H1 (cell line): ENCODE measurements around the gene AQP11. TPM values are rescaled to one million over a fixed set of nuclear protein-coding genes. Genes with fewer than 3 reads are reported as not detected.

Source experiments
- CTCF ChIA-PET: fragments of 300-600 bp; sonication (Branson Sonifier 250); formaldehyde crosslinking; loops from one replicate; lab custom pipeline; 2021; ENCODE audit not compliant: partially characterized antibody; lab: Charles Lee
- POLR2A ChIA-PET: fragments of 300-600 bp; sonication (Branson Sonifier 250); formaldehyde crosslinking; loops from one replicate; lab custom pipeline; 2021; ENCODE audit warnings: inconsistent platforms; ENCODE audit not compliant: partially characterized antibody; lab: Charles Lee
- DNase-seq, 2 experiments: peaks; one replicate each; pipeline versions ENCODE4 v3.0.0 to v3.0.0-alpha.2; 2010 to 2022; ENCODE audit warnings: low spot score in 2 of 2, low read depth in 1 of 2, mixed read lengths in 1 of 2
- FAIRE-seq: peaks from 2 replicates; lab custom pipeline; 2011; peaks lifted over from hg19 to GRCh38; lab: Jason Lieb, UNC
- H2AFZ ChIP-seq: 2 replicates; pipeline ENCODE4 v1.8.1; 2012; ENCODE audit warnings: low read length, inconsistent platforms
- H2AK5ac ChIP-seq: 2 replicates; pipeline ENCODE4 v1.6.1; 2013; ENCODE audit warnings: low read depth, low read length
- H2BK120ac ChIP-seq: replicated peaks from 2 replicates; pipeline ENCODE3; 2013; ENCODE audit warnings: low read depth, low read length, inconsistent platforms
- H2BK12ac ChIP-seq: 2 replicates; pipeline ENCODE4 v1.6.1; 2013; ENCODE audit warnings: low read depth, low read length
- H2BK15ac ChIP-seq: 2 replicates; pipeline ENCODE4 v1.6.1; 2013; ENCODE audit warnings: low read length
- H2BK20ac ChIP-seq: 2 replicates; pipeline ENCODE4 v1.6.1; 2013; ENCODE audit warnings: low read length
- H2BK5ac ChIP-seq: 2 replicates; pipeline ENCODE4 v1.6.1; 2013; ENCODE audit warnings: low read depth, low read length
- H3K14ac ChIP-seq: 2 replicates; pipeline ENCODE4 v1.6.1; 2013; ENCODE audit warnings: inconsistent platforms; ENCODE audit not compliant: insufficient read length
- H3K18ac ChIP-seq: 2 replicates; pipeline ENCODE4 v1.6.1; 2013; ENCODE audit warnings: low read length; ENCODE audit errors: extremely low read depth
- H3K23ac ChIP-seq: 2 replicates; pipeline ENCODE4 v1.6.1; 2013; ENCODE audit warnings: inconsistent platforms; ENCODE audit not compliant: insufficient read length
- H3K23me2 ChIP-seq: 2 replicates; pipeline ENCODE4 v1.6.1; 2013; ENCODE audit warnings: low read depth, low read length
- H3K27ac ChIP-seq: 2 replicates; pipeline ENCODE4 v1.6.1; 2011; ENCODE audit warnings: low read depth, low read length, inconsistent platforms
- H3K27me3 ChIP-seq, 4 experiments: replicated peaks in 1 of 4; 1 replicate in 1 of 4; 2 replicates in 3 of 4; pipeline versions ENCODE4 v1.6.1 to v1.8.1; 2011 to 2013; ENCODE audit warnings: low read length in 3 of 4, mild to moderate bottlenecking in 3 of 4, inconsistent platforms in 2 of 4, mixed read lengths in 2 of 4, moderate library complexity in 1 of 4; ENCODE audit not compliant: control insufficient read depth in 3 of 4, insufficient read depth in 3 of 4; ENCODE audit errors: extremely low read depth in 1 of 4
- H3K36me3 ChIP-seq, 4 experiments: 2 replicates each; pipeline versions ENCODE4 v1.6.1 to v1.8.1; 2011 to 2013; ENCODE audit warnings: mild to moderate bottlenecking in 4 of 4, low read length in 3 of 4, moderate library complexity in 2 of 4, control low read depth in 1 of 4, inconsistent platforms in 1 of 4; ENCODE audit not compliant: insufficient read depth in 4 of 4, control insufficient read depth in 2 of 4
- H3K4ac ChIP-seq: replicated peaks from 2 replicates; pipeline ENCODE3; 2013; ENCODE audit warnings: low read length, low read depth, mixed read lengths, inconsistent platforms; ENCODE audit not compliant: insufficient read length
- H3K4me1 ChIP-seq, 4 experiments: replicated peaks in 1 of 4; 1 replicate in 1 of 4; 2 replicates in 3 of 4; pipeline versions ENCODE4 v1.6.1 to v1.8.1; 2011 to 2013; ENCODE audit warnings: low read length in 3 of 4, inconsistent platforms in 2 of 4, mixed read lengths in 1 of 4; ENCODE audit not compliant: insufficient read depth in 4 of 4, control insufficient read depth in 3 of 4
- H3K4me2 ChIP-seq, 2 experiments: 2 replicates each; pipeline versions ENCODE4 v1.6.1 to v1.8.1; 2011 to 2013; ENCODE audit warnings: low read depth in 2 of 2, low read length in 2 of 2, control low read depth in 1 of 2, inconsistent platforms in 1 of 2, mild to moderate bottlenecking in 1 of 2; ENCODE audit not compliant: insufficient read depth in 1 of 2
- H3K4me3 ChIP-seq, 4 experiments: fragments of 200-600, 300-600 bp in 1 of 4; sonication (generic), shearing (Covaris generic), sonication (Bioruptor Twin) in 1 of 4; 2 replicates each; pipeline versions ENCODE4 v1.5.1 to v1.8.1; 2011 to 2016; ENCODE audit warnings: low read length in 4 of 4, low read depth in 3 of 4, control low read depth in 2 of 4, inconsistent platforms in 2 of 4, mild to moderate bottlenecking in 2 of 4, mixed read lengths in 1 of 4, moderate library complexity in 1 of 4; ENCODE audit not compliant: insufficient read depth in 2 of 4; ENCODE audit errors: extremely low read depth in 1 of 4
- H3K56ac ChIP-seq: replicated peaks from 2 replicates; pipeline ENCODE3; 2013; ENCODE audit warnings: low read depth, mild to moderate bottlenecking, mixed read lengths, low read length, inconsistent platforms; ENCODE audit not compliant: insufficient read length
- H3K79me1 ChIP-seq: 2 replicates; pipeline ENCODE4 v1.6.1; 2013; ENCODE audit warnings: low read depth, low read length, control low read depth
- H3K79me2 ChIP-seq, 2 experiments: 2 replicates each; pipeline versions ENCODE4 v1.6.1 to v1.8.1; 2012 to 2013; ENCODE audit warnings: low read length in 2 of 2, mild to moderate bottlenecking in 2 of 2, inconsistent platforms in 1 of 2; ENCODE audit not compliant: insufficient read depth in 2 of 2, control insufficient read depth in 1 of 2
- H3K9ac ChIP-seq, 4 experiments: replicated peaks in 1 of 4; 1 replicate in 1 of 4; 2 replicates in 3 of 4; pipeline versions ENCODE4 v1.6.1 to v1.8.1; 2011 to 2013; ENCODE audit warnings: low read depth in 3 of 4, low read length in 3 of 4, control low read depth in 2 of 4, mild to moderate bottlenecking in 2 of 4, moderate library complexity in 2 of 4, inconsistent platforms in 1 of 4; ENCODE audit errors: extremely low read depth in 1 of 4
- H3K9me3 ChIP-seq, 2 experiments: 2 replicates each; pipeline versions ENCODE4 v1.6.1 to v1.8.1; 2012 to 2013; ENCODE audit warnings: mild to moderate bottlenecking in 2 of 2, moderate library complexity in 2 of 2, control low read depth in 1 of 2, inconsistent platforms in 1 of 2, low read depth in 1 of 2, low read length in 1 of 2, mixed read lengths in 1 of 2; ENCODE audit not compliant: insufficient read depth in 2 of 2
- H4K20me1 ChIP-seq, 2 experiments: replicated peaks in 1 of 2; 2 replicates each; pipeline versions ENCODE3 to v1.8.1; 2011 to 2013; ENCODE audit warnings: inconsistent platforms in 2 of 2, low read length in 2 of 2, mild to moderate bottlenecking in 1 of 2; ENCODE audit not compliant: insufficient read depth in 2 of 2, control insufficient read depth in 1 of 2
- H4K5ac ChIP-seq: 2 replicates; pipeline ENCODE4 v1.6.1; 2013; ENCODE audit warnings: low read length, low read depth, mixed read lengths, inconsistent platforms; ENCODE audit not compliant: insufficient read length
- H4K8ac ChIP-seq: 2 replicates; pipeline ENCODE4 v1.8.0; 2013; ENCODE audit warnings: mild to moderate bottlenecking, moderate library complexity, low read length, inconsistent platforms; ENCODE audit not compliant: insufficient read depth; ENCODE audit errors: extremely low read depth
- H4K91ac ChIP-seq: replicated peaks from 2 replicates; pipeline ENCODE3; 2013; ENCODE audit warnings: low read length, mixed read lengths, inconsistent platforms; ENCODE audit not compliant: insufficient read length
- BCL11A ChIP-seq, 2 experiments: IDR thresholded peaks; one replicate each; pipeline ENCODE4 v1.6.1; 2011; ENCODE audit warnings: low read depth in 2 of 2, low read length in 2 of 2, mild to moderate bottlenecking in 2 of 2
- CBX8 ChIP-seq: fragments of 300-800, 300-1000 bp; sonication (generic); IDR thresholded peaks from 2 replicates; pipeline ENCODE4 v1.7.1; 2016; ENCODE audit warnings: low read depth, low read length, borderline replicate concordance
- CHD2 ChIP-seq: IDR thresholded peaks from 2 replicates; pipeline ENCODE4 v1.6.1; 2012; ENCODE audit warnings: low read length, improper control_type of control experiment
- JUND ChIP-seq: IDR thresholded peaks from 2 replicates; pipeline ENCODE4 v1.6.1; 2011; ENCODE audit warnings: mild to moderate bottlenecking, improper control_type of control experiment, low read length
- KDM5A ChIP-seq: fragments of 200-600 bp; IDR thresholded peaks from 2 replicates; pipeline ENCODE4 v1.7.1; 2012; ENCODE audit warnings: mild to moderate bottlenecking, low read length, inconsistent platforms, mixed read lengths
- PHF8 ChIP-seq: fragments of 200-600 bp; sonication (generic); conservative IDR thresholded peaks from 2 replicates; pipeline ENCODE4 v1.7.1; 2012; ENCODE audit warnings: low read depth, mild to moderate bottlenecking, inconsistent platforms, low read length, moderate library complexity
- SIRT6 ChIP-seq: IDR thresholded peaks from one replicate; pipeline ENCODE4 v1.7.1; 2012; ENCODE audit warnings: low read length, inconsistent platforms
- SRF ChIP-seq: IDR thresholded peaks from 2 replicates; pipeline ENCODE4 v1.6.1; 2011; ENCODE audit warnings: mild to moderate bottlenecking, low read depth, low read length, moderate library complexity
- SUZ12 ChIP-seq: fragments of 200-600 bp; sonication (generic); IDR thresholded peaks from 2 replicates; pipeline ENCODE4 v1.6.1; 2012; ENCODE audit warnings: mild to moderate bottlenecking, inconsistent platforms, low read length, moderate library complexity, mixed read lengths
- TBP ChIP-seq: IDR thresholded peaks from 2 replicates; pipeline ENCODE4 v1.6.1; 2011; ENCODE audit warnings: low read depth, low read length, improper control_type of control experiment
- TCF12 ChIP-seq: IDR thresholded peaks from 2 replicates; pipeline ENCODE4 v1.6.1; 2011; ENCODE audit warnings: low read depth, mild to moderate bottlenecking, low read length
- YY1 ChIP-seq: IDR thresholded peaks from 2 replicates; pipeline ENCODE4 v1.6.1; 2011; ENCODE audit warnings: low read depth, mild to moderate bottlenecking, low read length
- WGBS, 2 experiments: shearing (Covaris generic) in 1 of 2; methylation state at CpG; one replicate each; pipeline versions ENCODE4 v1.1.6 to v1.1.7; 2013 to 2015; ENCODE audit warnings: low lambda C conversion rate in 2 of 2, mixed read lengths in 2 of 2, inconsistent platforms in 1 of 2, low coverage in 1 of 2, missing lambda C conversion rate in 1 of 2; ENCODE audit not compliant: insufficient replicate concordance in 2 of 2, insufficient coverage in 1 of 2, insufficient read length in 1 of 2; ENCODE audit errors: extremely low coverage in 1 of 2, missing lambda C conversion rate in 1 of 2; 5-methylcytosine and 5-hydroxymethylcytosine counted together
- polyA plus RNA-seq, 7 experiments: library from polyadenylated mRNA; depleted of rRNA in 3 of 7; stranded (reverse) in 5 of 7; unstranded in 2 of 7; fragments of >200 nt in 5 of 7; fragments of 200-250 nt in 2 of 7; gene quantifications; 1 replicate in 5 of 7; 2 replicates in 1 of 7; 4 replicates in 1 of 7; pipeline versions ENCODE4 v1.2.1 to v1.2.3, GENCODE V29; 2011 to 2013; ENCODE audit warnings: missing spikeins in 2 of 7, mixed read lengths in 2 of 7
- total RNA-seq: library from RNA; stranded (reverse); fragmentation: NEBNext Ultra II Directional; extraction: Animal tissue kit (Norgen Biotek cat#: 25700); gene quantifications from 2 replicates; pipeline ENCODE4 v1.2.1, GENCODE V29; 2021
- TF ChIP-seq, protein P1 (sequence below), 3 experiments: IDR thresholded peaks; 1 replicate in 2 of 3; 2 replicates in 1 of 3; pipeline versions ENCODE4 v1.5.1 to v1.6.1; 2011; ENCODE audit warnings: low read length in 3 of 3, mild to moderate bottlenecking in 3 of 3, inconsistent platforms in 2 of 3, low read depth in 1 of 3, moderate library complexity in 1 of 3; ENCODE audit not compliant: insufficient read depth in 1 of 3; ENCODE audit errors: control extremely low read depth in 1 of 3

The AQP11 gene
- total and polyA plus RNA-seq, 2 of the 8 experiments (the other 6 are each of a cell fraction or from before 2014, with no cell fraction given), result 1.1 to 1.6 TPM

DNA sequence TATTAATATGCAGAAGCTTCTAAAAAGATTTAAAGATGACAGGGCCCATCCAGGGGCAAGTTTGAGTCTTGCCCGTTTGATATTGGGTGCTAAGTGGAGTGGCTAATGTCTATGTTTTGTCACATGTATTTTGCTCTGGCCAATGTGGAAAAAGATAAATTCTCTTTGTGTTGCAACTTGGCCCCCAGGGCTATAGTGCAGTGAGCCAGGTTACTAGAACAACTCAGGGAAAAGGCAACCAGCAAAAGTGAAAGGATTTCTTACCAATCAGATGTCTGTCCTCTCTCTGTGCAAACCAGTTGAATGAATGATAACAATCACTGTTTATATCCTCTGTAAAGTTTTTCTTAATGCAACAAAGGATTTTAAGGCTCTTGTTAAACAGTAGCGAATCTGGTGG, 52.5 kb downstream of the AQP11 start:
- Histone ChIP-seq H4K5ac (no peak overlapping the region), H3K4ac (no peak overlapping the region), H3K4me1 (peaks cover 2 to 5% (median 3%) of the 10 kb centered on the region in 4 experiments; a peak in 6 of 7 replicates), H3K9me3 (no peaks in the 10 kb centered on the region), H3K4me2 (no peak overlapping the region), H2AK5ac (no peak overlapping the region), H3K27ac (no peak overlapping the region), H3K23ac (no peak overlapping the region), H2BK5ac (no peak overlapping the region), H3K79me2 (peaks cover 0 to 3% of the 10 kb centered on the region in 2 experiments; a peak in 2 of 4 replicates), H2BK20ac (no peak overlapping the region), H3K56ac (no peak overlapping the region), H4K91ac (no peak overlapping the region), H2AFZ (no peak overlapping the region), H2BK15ac (no peak overlapping the region), H2BK12ac (no peak overlapping the region), H4K8ac (no peak overlapping the region), H3K36me3 (no peaks in the 10 kb centered on the region), H4K20me1 (no peaks in the 10 kb centered on the region), H3K14ac (no peak overlapping the region), H3K79me1 (no peaks in the 10 kb centered on the region), H3K23me2 (peaks cover 5% of the 10 kb centered on the region; the same call in 1 of the 2 replicates), H3K18ac (no peak overlapping the region), H3K4me3 (no peak overlapping the region), H2BK120ac (no peak overlapping the region), H3K9ac (no peak overlapping the region), H3K27me3 (no peaks in the 10 kb centered on the region)
- no peak for FAIRE-seq
- no peak for DNase-seq
- WGBS, 2 experiments, result 88% methylated on average over 2 of the region's 2 CpGs; no CpG with 5 or more reads in 1 of the 2 experiments
- ChIA-PET POLR2A (no interaction called here), CTCF (no interaction called here)
- no peak for TF ChIP-seq PHF8
- no peak for TF ChIP-seq JUND
- no peak for TF ChIP-seq CHD2
- TF ChIP-seq SRF, result no peak
- no peak for TF ChIP-seq SUZ12
- TF ChIP-seq, protein P1, sequence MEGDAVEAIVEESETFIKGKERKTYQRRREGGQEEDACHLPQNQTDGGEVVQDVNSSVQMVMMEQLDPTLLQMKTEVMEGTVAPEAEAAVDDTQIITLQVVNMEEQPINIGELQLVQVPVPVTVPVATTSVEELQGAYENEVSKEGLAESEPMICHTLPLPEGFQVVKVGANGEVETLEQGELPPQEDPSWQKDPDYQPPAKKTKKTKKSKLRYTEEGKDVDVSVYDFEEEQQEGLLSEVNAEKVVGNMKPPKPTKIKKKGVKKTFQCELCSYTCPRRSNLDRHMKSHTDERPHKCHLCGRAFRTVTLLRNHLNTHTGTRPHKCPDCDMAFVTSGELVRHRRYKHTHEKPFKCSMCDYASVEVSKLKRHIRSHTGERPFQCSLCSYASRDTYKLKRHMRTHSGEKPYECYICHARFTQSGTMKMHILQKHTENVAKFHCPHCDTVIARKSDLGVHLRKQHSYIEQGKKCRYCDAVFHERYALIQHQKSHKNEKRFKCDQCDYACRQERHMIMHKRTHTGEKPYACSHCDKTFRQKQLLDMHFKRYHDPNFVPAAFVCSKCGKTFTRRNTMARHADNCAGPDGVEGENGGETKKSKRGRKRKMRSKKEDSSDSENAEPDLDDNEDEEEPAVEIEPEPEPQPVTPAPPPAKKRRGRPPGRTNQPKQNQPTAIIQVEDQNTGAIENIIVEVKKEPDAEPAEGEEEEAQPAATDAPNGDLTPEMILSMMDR (IDR thresholded peaks at IDR 0.05; ENCODE audit: control extremely low read depth in 1 of 3, insufficient read depth in 1 of 3, low read depth in 1 of 3, low read length in 3 of 3), result no peak
- no peak for TF ChIP-seq SIRT6
- no peak for TF ChIP-seq YY1
- no peak for TF ChIP-seq BCL11A (IDR thresholded peaks at IDR 0.05; ENCODE audit: low read depth in 2 of 2, low read length in 2 of 2)
- TF ChIP-seq TCF12, result no peak
- TF ChIP-seq CBX8, result no peak
- no peak for TF ChIP-seq TBP
- TF ChIP-seq KDM5A, result no peak
